ENCODE results near the gene SPATS1.

DNA sequence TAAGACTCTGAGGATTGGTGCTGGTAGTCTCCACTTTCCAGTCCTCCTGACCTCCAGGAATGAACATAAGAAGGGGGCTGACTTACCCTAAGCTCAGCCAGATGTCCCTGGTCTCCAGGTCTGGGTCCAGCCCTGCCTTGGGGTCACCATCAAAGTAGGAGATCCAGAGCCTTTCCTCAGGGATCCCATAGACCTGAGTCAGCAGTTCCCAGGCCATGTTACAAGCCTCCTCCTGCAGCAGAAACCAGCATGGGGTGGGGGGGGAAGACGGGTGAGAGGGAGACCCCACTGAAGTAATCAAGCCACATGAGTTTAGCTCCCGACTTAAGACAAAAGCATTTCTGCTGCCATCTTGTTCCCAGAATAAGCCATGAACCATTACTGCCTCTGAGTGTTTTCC, 31.1 kb upstream of the SPATS1 start:
- no peak for TF ChIP-seq EP300 (IDR thresholded peaks at IDR 0.05)
- TF ChIP-seq, protein P1, sequence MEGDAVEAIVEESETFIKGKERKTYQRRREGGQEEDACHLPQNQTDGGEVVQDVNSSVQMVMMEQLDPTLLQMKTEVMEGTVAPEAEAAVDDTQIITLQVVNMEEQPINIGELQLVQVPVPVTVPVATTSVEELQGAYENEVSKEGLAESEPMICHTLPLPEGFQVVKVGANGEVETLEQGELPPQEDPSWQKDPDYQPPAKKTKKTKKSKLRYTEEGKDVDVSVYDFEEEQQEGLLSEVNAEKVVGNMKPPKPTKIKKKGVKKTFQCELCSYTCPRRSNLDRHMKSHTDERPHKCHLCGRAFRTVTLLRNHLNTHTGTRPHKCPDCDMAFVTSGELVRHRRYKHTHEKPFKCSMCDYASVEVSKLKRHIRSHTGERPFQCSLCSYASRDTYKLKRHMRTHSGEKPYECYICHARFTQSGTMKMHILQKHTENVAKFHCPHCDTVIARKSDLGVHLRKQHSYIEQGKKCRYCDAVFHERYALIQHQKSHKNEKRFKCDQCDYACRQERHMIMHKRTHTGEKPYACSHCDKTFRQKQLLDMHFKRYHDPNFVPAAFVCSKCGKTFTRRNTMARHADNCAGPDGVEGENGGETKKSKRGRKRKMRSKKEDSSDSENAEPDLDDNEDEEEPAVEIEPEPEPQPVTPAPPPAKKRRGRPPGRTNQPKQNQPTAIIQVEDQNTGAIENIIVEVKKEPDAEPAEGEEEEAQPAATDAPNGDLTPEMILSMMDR (IDR thresholded peaks at IDR 0.05): no peak

Measured in tibial nerve (tissue), 4 donors.